GM20000 (cell line): ENCODE measurements around the gene HS3ST6.

Experiments used
- DNase-seq: peaks from one replicate; pipeline ENCODE4 v3.0.0; 2012; ENCODE audit warnings: low spot score
- CTCF ChIP-seq: IDR thresholded peaks from 2 replicates; pipeline ENCODE4 v1.5.1; 2012; ENCODE audit warnings: mild to moderate bottlenecking, control low read depth; ENCODE audit errors: extremely low read depth, missing control alignments

Gene HS3ST6

GRCh38 chr16:1950559-1950958 lies 32.3 kb upstream of the HS3ST6 start:
- TF ChIP-seq CTCF = no peak
- DNase-seq = no peak

- no peak for DNase-seq
- TF ChIP-seq CTCF = no peak
Observed at GRCh38 chr16:1950047-1950446, 31.8 kb upstream of the HS3ST6 start.

- TF ChIP-seq CTCF = no peak
- no peak for DNase-seq
Observed at GRCh38 chr16:1949507-1949906, 31.3 kb upstream of the HS3ST6 start.

DNA sequence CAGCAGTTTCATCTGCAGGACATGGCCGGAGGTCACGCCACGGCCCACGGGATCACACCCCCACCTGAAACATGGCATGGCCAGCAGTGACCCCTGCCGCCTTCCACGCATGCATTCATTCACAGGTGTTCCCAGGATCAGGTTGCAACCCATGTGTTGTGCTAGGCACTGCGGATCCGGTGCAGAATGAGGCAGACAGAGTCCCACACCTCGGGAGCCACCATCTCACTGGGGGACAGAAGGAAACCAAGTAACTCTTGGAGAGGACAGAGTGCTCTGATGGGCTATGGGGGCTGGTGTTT lies 29.1 kb upstream of the HS3ST6 start:
- DNase-seq = no peak
- TF ChIP-seq CTCF = no peak

GRCh38 chr16:1946495-1947368 lies 28.5 kb upstream of the HS3ST6 start:
- TF ChIP-seq CTCF = no peak
- no peak for DNase-seq

- no peak for TF ChIP-seq CTCF
- no peak for DNase-seq
Observed at GRCh38 chr16:1945559-1946391, 27.6 kb upstream of the HS3ST6 start.

DNA sequence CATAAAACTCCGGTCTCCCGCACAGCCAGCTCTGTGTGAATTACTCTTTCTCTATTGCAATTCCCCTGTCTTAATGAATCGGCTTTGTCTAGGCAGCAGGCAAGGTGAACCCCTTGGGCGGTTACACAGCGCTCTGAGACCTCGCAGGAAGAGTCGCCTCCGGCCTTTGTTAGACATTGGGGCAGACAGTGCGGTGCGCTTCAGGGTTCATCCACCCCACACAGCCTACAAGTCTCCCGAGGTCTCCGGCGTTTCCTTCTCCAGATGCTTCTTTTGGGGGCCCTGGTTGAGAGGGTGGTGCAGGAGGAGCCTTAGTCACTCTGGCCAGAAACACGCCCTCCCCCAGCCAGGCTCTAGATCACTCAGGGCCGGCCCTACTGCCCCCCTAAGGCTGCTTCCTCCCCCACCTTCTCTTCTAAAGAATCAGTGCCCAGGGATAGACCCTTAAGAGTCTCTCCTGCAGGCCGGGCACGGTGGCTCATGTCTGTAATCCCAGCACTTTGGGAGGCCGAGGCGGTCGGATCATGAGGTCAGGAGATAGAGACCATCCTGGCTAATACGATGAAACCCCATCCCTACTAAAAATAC lies 26.5 kb upstream of the HS3ST6 start:
- TF ChIP-seq CTCF = no peak
- no peak for DNase-seq
